ENCODE results near the gene CPN1. TPM values are rescaled to one million over a fixed set of nuclear protein-coding genes. Genes with fewer than 3 reads are reported as not detected.

Gene CPN1
- total RNA-seq, 1 donor from 2014 or later, result not detected

GRCh38 chr10:100008708-100009282 lies 72.9 kb downstream of the CPN1 start:
- ATAC-seq, result no peak
- DNase-seq, result no peak
- Histone ChIP-seq H3K27me3 (ENCODE audit: low read depth) (no peaks in the 10 kb centered on the region), H3K4me1 (peaks cover 43% of the 10 kb centered on the region), H3K36me3 (no peaks in the 10 kb centered on the region), H3K9me3 (no peaks in the 10 kb centered on the region), H3K27ac (peak overlapping the region; percentile 82), H3K4me3 (peak overlapping the region; percentile 82)
- intact Hi-C loops (cut with DNase I), result no loop called here
- TF ChIP-seq CTCF (IDR thresholded peaks at IDR 0.05), result no peak

- no peak for DNase-seq
- Histone ChIP-seq H3K36me3 (no peaks in the 10 kb centered on the region), H3K27ac (no peak overlapping the region), H3K27me3 (ENCODE audit: low read depth) (no peaks in the 10 kb centered on the region), H3K4me1 (peaks cover 44% of the 10 kb centered on the region), H3K9me3 (no peaks in the 10 kb centered on the region), H3K4me3 (peak overlapping the region; percentile 82)
- intact Hi-C loops (cut with DNase I), result no loop called here
- ATAC-seq, result no peak
- no peak for TF ChIP-seq CTCF (IDR thresholded peaks at IDR 0.05)
Observed at GRCh38 chr10:100008142-100008522, 73.5 kb downstream of the CPN1 start.

GRCh38 chr10:100007231-100008141 lies 74.2 kb downstream of the CPN1 start:
- DNase-seq, result no peak
- H3K4me1 ChIP-seq, result peaks cover 46% of the 10 kb centered on the region
- no peak overlapping the region for H3K27ac ChIP-seq
- H3K27me3 ChIP-seq (ENCODE audit: low read depth), result no peaks in the 10 kb centered on the region
- no peak for ATAC-seq
- H3K9me3 ChIP-seq, result no peaks in the 10 kb centered on the region
- intact Hi-C loops (cut with DNase I), result no loop called here
- no peak for TF ChIP-seq CTCF (IDR thresholded peaks at IDR 0.05)
- H3K36me3 ChIP-seq, result no peaks in the 10 kb centered on the region
- H3K4me3 ChIP-seq, result peak overlapping the region; percentile 82

- H3K4me1 ChIP-seq, result peaks cover 46% of the 10 kb centered on the region
- no peak for DNase-seq
- H3K27me3 ChIP-seq (ENCODE audit: low read depth), result no peaks in the 10 kb centered on the region
- ATAC-seq, result peak in 1 of 2 donors; percentile 9
- TF ChIP-seq CTCF (IDR thresholded peaks at IDR 0.05), result no peak
- no peak overlapping the region for H3K4me3 ChIP-seq
- no peaks in the 10 kb centered on the region for H3K36me3 ChIP-seq
- H3K9me3 ChIP-seq, result no peaks in the 10 kb centered on the region
- intact Hi-C loops (cut with DNase I), result no loop called here
- no peak overlapping the region for H3K27ac ChIP-seq
Observed at GRCh38 chr10:100006243-100006886, 75.3 kb downstream of the CPN1 start.

GRCh38 chr10:100004805-100005510 lies 76.7 kb downstream of the CPN1 start:
- ATAC-seq, result no peak
- Histone ChIP-seq H3K27me3 (ENCODE audit: low read depth) (no peaks in the 10 kb centered on the region), H3K4me3 (no peak overlapping the region), H3K27ac (no peak overlapping the region), H3K9me3 (no peaks in the 10 kb centered on the region), H3K4me1 (peaks cover 46% of the 10 kb centered on the region), H3K36me3 (no peaks in the 10 kb centered on the region)
- DNase-seq, result no peak
- TF ChIP-seq CTCF (IDR thresholded peaks at IDR 0.05), result no peak
- intact Hi-C loops (cut with DNase I), result no loop called here

Measured in lower lobe of right lung (tissue), 2 donors.